Liver (tissue), 3 donors: ENCODE measurements around the gene SLC25A38.

Experiments used
- ATF3 ChIP-seq: IDR thresholded peaks from 2 replicates; pipeline ENCODE4 v1.6.1; 2016; ENCODE audit warnings: antibody characterized with exemption
- EGR1 ChIP-seq, 2 donors: IDR thresholded peaks; 2 replicates each; pipeline ENCODE4 v1.6.1; 2016 to 2018; ENCODE audit warnings: antibody characterized with exemption in 2 of 2, low read depth in 2 of 2
- GABPA ChIP-seq, 2 donors: IDR thresholded peaks in 1 of 2; conservative IDR thresholded peaks in 1 of 2; 2 replicates each; pipeline ENCODE4 v1.6.1; 2016; ENCODE audit warnings: antibody characterized with exemption in 2 of 2, mild to moderate bottlenecking in 1 of 2, moderate library complexity in 1 of 2
- HNF4G ChIP-seq: IDR thresholded peaks from 2 replicates; pipeline ENCODE4 v1.6.1; 2016; ENCODE audit warnings: antibody characterized with exemption
- NR2F2 ChIP-seq: IDR thresholded peaks from 2 replicates; pipeline ENCODE4 v1.6.1; 2016; ENCODE audit warnings: antibody characterized with exemption
- RAD21 ChIP-seq, 2 donors: IDR thresholded peaks; 2 replicates each; pipeline ENCODE4 v1.6.1; 2016; ENCODE audit warnings: antibody characterized with exemption in 2 of 2, mild to moderate bottlenecking in 2 of 2
- REST ChIP-seq: IDR thresholded peaks from 2 replicates; pipeline ENCODE4 v1.6.1; 2016; ENCODE audit warnings: antibody characterized with exemption, mild to moderate bottlenecking
- RXRA ChIP-seq, 2 donors: IDR thresholded peaks; 2 replicates each; pipeline ENCODE4 v1.6.1; 2017 to 2018; ENCODE audit warnings: antibody characterized with exemption in 2 of 2, mild to moderate bottlenecking in 1 of 2
- SP1 ChIP-seq: IDR thresholded peaks from 2 replicates; pipeline ENCODE4 v1.6.1; 2018; ENCODE audit warnings: antibody characterized with exemption, mild to moderate bottlenecking
- TAF1 ChIP-seq: conservative IDR thresholded peaks from 2 replicates; pipeline ENCODE4 v1.6.1; 2016; ENCODE audit warnings: antibody characterized with exemption, mild to moderate bottlenecking
- TF ChIP-seq, protein P1 (sequence below): fragments of 150-350 bp; IDR thresholded peaks from 2 replicates; pipeline ENCODE4 v1.5.1; 2017; ENCODE audit warnings: improper control_type of control experiment, low read depth, low read length; ENCODE audit not compliant: missing input control
- donor health status: healthy.
- donor health status: healthy.

- TF ChIP-seq, protein P1, sequence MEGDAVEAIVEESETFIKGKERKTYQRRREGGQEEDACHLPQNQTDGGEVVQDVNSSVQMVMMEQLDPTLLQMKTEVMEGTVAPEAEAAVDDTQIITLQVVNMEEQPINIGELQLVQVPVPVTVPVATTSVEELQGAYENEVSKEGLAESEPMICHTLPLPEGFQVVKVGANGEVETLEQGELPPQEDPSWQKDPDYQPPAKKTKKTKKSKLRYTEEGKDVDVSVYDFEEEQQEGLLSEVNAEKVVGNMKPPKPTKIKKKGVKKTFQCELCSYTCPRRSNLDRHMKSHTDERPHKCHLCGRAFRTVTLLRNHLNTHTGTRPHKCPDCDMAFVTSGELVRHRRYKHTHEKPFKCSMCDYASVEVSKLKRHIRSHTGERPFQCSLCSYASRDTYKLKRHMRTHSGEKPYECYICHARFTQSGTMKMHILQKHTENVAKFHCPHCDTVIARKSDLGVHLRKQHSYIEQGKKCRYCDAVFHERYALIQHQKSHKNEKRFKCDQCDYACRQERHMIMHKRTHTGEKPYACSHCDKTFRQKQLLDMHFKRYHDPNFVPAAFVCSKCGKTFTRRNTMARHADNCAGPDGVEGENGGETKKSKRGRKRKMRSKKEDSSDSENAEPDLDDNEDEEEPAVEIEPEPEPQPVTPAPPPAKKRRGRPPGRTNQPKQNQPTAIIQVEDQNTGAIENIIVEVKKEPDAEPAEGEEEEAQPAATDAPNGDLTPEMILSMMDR, result no peak
- TF ChIP-seq ATF3 (no peak), GABPA (IDR thresholded peaks at IDR 0.05 in 1 of 2, conservative IDR thresholded peaks at IDR 0.05 in 1 of 2) (no peak), RXRA (IDR thresholded peaks at IDR 0.05) (no peak), SP1 (no peak), RAD21 (IDR thresholded peaks at IDR 0.05) (no peak), NR2F2 (no peak), TAF1 (no peak), REST (no peak), EGR1 (IDR thresholded peaks at IDR 0.05; ENCODE audit: low read depth in 2 of 2) (no peak), HNF4G (no peak)
These were observed 24.8 kb upstream of the SLC25A38 start for GRCh38 chr3:39358333-39358732.
